OCI-M2 (cell line): ENCODE results near the gene SCLY.
"Not testable (repeated sequence)": the region's sequence is repeated elsewhere in the genome, so short reads cannot be mapped to it uniquely, and the experiment has no call there.

Source experiments
- DNase-seq: peaks from one replicate; lab custom pipeline; 2025; ENCODE audit not compliant: unreplicated experiment; lab: John Stamatoyannopoulos, UW

The SCLY gene

GRCh38 chr2:238039985-238040384 lies 20.8 kb upstream of the SCLY start:
- no peak for DNase-seq

DNA sequence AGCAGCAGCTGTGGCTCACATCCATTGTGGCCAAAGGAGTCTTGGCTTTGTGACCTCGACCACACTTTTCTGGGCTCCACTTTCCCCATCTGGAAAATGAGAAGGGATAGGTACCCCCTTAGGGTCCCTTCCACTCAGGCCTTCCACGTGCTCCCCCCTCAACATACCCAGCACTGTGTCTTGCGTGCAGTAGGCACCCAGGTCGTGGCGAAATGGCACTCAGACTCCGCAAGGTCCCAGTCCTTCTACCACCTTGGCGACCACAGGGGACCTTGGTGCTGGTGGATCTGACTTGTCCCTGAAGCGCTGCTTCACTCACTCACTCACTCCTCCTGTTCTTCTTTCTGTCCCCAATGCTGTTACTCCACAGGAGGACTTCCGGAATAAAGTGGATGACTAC lies 19.9 kb upstream of the SCLY start:
- no peak for DNase-seq

- no peak for DNase-seq
Observed at GRCh38 chr2:238042090-238042489, 18.7 kb upstream of the SCLY start.

GRCh38 chr2:238042849-238043584 lies 17.8 kb upstream of the SCLY start:
- DNase-seq = no peak

DNA sequence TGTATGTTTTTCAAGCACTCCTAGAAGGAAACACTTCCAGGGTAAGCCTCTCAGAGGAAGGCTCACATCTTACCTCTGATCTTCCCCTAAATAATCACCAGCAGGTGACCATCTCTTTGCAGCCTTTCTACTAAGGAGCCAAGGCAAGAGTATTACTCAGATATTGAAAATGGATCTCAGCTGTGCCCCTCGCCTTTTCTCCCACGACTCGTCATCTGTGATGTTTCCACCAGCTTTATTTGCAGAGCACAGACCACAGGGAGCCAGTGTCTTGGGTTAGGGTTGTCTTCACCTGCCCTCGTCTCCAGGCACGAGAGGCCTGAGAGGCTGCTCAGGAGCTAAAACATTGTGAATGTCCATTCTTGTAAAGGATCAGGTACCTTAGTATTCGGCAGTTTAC lies 16.9 kb upstream of the SCLY start:
- no peak for DNase-seq

DNA sequence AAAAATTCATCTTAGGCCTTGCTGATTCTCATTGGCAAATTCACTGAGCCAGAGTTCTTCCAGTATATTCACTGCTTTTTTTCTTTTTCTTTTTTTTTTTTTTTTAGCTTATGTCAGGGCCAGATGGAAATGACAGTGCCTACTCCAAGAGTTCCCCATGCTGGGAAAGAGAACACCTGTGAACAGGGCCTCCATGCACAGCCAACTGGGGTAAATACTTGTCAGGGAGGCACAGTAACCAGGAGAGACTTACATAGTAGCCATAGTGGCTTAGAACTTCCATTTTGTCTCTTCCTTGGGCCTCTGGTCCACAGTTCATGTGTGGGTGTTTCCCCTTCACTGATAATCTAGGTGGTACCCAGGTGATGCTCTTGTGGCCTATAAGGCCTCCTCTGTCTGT lies 15.2 kb upstream of the SCLY start:
- DNase-seq = no peak

DNA sequence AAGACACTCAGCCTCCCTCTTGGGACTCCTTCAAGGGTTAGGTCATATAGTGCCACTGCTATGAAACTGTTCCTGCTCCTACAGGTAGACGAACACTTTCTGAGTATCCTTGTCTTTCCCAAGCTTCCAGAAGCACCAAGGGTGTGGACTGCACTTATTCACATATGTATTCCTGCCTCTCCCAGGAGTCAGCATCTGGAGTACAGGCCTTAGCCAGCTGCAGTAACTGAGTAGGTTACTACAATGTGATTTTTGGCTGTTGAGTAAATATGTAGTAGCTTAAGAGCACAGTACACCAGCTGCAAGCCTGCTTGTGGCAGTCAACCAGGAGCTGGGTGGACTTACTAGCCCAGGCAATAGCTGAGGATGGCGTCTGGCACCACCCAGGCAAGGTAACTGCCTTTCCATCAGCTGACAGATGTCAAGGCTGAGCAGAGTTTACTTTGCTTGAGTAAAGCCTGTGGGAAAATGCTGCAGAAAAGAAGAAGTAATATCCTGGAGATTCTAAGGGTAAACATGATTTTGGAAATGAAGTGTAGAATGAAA lies 14.0 kb upstream of the SCLY start:
- no peak for DNase-seq

GRCh38 chr2:238053191-238053776 lies 7.5 kb upstream of the SCLY start:
- no peak for DNase-seq

DNA sequence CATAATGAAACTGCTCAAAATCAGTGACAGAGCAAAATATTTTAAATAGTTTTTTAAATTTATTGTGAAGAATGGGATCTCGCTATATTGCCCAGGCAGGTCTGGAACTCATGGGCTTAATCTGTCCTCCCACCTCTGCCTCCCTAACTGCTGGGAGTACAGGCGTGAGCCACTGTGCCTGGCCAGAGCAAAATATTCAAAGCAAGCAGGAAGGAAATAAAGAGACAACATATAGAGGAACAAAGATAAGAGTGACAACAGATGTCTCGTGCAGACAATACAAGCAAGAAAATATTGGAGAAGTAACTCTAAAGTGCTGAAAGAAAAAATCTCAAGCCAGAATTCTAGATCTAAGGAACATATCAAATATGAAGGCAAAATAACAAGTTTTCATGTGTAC lies 5.0 kb upstream of the SCLY start:
- no peak for DNase-seq

GRCh38 chr2:238057696-238058575 lies 2.9 kb upstream of the SCLY start:
- not testable (repeated sequence) for DNase-seq

DNA sequence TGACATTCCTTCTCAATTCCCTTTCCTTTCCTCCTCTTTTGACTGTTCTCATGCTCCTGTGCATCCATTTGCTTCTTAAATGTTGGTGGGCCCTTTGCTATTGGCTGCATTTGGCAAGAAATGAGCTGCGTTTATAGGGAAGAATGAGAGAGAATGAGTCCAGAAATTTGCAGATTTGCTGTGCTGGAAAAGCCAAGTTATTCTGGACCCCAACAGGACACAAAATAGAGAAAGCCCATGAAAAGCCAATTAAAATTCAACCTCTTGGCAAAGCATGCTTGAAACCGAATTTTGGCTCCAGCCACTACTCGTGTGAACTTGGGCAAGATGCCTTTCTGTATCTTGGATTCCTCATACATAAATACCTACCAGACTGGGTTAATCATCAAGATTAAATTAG lies 1.3 kb upstream of the SCLY start:
- DNase-seq = no peak

GRCh38 chr2:238060096-238060541 lies 682 bp upstream of the SCLY start:
- no peak for DNase-seq

DNA sequence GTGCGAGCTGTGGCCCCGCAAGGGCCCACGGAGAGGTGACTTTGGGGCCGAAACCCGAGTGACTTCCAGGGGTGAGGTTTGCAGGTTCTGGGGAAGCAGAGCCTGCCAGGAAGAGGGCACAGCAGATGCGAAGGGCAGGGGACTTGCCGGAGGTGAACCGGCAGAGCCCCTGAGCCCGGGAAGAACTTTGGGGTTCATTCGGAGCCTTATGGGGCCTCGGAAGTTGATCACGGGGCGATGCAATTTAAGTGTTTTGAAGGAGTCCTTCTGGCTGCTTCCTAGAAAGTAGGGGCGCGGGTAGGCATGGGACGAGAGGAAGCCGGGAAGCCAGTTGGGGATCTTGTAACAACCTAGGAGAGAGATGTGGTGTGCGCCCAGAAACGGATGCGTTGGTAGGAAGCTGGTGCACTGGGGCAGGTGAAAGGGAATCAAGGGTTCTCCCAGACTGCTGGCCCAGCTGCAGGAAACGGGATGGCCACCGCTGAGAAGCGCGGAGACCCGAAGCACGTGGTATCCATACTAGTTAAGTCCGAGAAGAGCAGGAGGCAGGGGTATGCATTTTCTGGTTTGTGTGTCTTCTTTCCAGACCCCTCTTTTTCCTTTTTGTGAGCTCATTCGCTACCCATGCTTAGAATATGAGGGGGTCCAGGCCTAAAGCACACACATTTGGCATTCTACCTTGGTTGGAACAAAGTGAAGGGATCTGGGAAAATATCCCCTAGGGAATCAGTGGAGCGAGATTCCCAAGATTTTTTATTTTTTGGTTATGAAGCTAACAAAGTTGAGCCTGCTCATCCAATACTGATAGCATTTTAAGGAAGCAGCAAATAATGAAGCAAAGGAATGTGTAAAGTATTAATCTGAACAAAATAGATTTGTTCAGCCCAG lies 758 bp downstream of the SCLY start:
- no peak for DNase-seq

- no peak for DNase-seq
Observed at GRCh38 chr2:238063414-238064189, 2.8 kb downstream of the SCLY start.

DNA sequence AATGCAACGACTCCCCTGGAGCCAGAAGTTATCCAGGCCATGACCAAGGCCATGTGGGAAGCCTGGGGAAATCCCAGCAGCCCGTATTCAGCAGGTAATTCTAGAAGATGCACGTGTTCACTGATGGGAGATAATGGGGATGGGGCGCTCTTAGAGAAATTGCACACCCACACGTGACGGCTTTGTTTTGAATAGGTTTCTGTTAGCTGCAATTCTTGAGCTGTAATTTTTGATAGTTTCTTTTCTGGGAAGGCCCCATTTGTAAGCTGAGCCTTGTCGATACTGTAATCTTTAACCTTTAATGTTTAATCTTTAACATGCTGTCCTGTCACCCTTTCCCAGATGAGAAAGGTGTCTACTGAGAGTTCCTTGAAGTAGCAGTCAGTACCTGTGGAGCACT lies 3.6 kb downstream of the SCLY start:
- DNase-seq = no peak

- no peak for DNase-seq
Observed at GRCh38 chr2:238065071-238065846, 4.5 kb downstream of the SCLY start.

DNA sequence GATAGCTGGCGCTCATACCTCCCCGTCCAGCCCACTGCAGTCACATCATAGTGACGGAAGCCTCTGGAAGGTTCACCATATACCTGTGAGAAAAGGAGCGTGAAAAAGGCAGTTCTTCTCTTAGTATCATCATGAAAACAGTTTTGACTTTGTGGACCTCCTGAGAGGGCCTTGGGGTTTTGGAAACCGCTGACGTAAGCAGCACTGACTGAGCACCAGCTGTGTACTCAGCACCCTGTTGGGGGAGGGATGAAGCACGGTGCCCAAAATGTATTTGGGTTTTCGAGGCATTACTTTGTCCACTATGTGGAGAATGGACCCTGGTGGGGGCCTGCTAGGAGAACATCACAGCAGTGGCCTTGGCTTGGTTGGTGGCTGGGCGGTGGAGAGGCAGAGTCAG lies 5.4 kb downstream of the SCLY start:
- DNase-seq = no peak

- DNase-seq = not testable (repeated sequence)
Observed at GRCh38 chr2:238066718-238067117, 5.9 kb downstream of the SCLY start.

DNA sequence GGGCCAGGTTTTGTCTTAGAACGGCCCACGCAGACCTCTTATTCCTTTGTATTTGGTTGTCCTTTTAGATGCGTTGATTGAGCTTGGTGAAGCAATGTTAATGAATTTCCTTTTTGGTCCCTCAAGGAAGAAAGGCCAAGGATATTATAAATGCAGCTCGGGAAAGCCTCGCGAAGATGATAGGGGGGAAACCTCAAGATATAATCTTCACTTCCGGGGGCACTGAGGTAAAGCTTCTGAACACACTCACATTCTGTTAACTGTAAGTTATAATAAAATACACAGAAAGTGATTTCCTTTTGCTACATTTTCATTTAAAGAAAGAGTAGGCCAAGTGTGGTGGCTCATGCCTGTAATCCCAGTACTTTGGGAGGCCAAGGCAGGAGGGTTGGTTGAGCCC lies 7.1 kb downstream of the SCLY start:
- no peak for DNase-seq
